Endometrium (tissue), 2 donors: ENCODE data around the gene PPIB.
"Not testable (repeated sequence)": the region's sequence is repeated elsewhere in the genome, so short reads cannot be mapped to it uniquely, and the experiment has no call there.

Source experiments
- FAIRE-seq: peaks from 2 replicates; lab custom pipeline; 2012; peaks lifted over from hg19 to GRCh38; lab: Jason Lieb, UNC
- donor health status: control.
- donor health status: control.

Gene PPIB

DNA sequence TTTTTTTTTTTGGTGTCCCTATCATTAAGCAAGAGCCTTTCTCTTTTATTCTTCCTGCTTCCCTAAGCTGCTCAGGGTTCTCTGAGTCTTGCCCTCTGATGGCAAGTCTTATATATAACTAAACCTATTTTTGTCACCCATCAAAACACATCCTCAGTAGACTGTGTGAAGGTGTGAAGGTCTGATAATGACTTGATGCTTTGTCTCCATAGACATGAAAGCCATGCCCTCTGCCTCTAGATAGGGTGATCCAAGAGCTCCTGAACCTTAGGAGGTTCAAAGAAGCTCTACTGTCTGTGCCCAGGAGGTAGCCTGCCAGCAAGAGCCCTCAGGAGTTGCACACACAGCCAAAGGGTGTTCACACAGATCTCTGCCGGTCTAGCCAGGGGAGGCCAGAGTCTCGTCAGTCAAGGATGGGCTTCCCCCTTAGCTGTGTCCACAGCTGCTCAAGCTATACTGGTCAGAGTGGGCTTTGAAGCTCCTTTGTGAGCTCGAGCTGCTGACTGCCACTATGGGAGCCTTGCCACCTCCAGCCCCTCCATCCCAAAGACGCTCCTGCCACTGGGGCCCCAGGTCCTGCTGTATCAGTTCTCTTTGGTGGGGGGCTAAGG lies 24.4 kb downstream of the PPIB start:
- FAIRE-seq, result no peak

- no peak for FAIRE-seq
These were observed 25.5 kb downstream of the PPIB start for GRCh38 chr15:64137226-64137833.

GRCh38 chr15:64136347-64136746 lies 26.5 kb downstream of the PPIB start:
- FAIRE-seq, result no peak

DNA sequence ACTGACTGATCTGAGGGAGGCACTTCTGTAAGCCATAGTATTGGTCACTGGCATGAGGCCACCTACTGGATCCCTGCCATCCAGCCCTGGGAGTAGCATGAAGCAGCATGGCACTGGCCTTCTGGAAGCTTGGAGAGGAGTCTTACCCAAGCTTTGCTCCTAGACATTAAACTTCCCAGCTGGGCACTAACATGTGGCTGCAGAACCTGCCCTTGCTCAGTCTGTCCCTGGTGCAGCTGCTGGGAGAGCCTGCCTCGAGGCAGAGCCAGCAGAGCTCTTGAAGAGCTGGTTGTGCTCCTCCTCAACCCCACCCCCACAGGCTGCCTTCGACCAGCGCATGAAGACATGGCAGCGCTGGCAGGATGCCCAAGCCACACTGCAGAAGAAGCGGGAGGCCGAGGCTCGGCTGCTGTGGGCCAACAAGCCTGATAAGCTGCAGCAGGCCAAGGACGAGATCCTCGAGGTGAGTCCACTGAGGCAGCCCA lies 28.4 kb downstream of the PPIB start:
- no peak for FAIRE-seq

DNA sequence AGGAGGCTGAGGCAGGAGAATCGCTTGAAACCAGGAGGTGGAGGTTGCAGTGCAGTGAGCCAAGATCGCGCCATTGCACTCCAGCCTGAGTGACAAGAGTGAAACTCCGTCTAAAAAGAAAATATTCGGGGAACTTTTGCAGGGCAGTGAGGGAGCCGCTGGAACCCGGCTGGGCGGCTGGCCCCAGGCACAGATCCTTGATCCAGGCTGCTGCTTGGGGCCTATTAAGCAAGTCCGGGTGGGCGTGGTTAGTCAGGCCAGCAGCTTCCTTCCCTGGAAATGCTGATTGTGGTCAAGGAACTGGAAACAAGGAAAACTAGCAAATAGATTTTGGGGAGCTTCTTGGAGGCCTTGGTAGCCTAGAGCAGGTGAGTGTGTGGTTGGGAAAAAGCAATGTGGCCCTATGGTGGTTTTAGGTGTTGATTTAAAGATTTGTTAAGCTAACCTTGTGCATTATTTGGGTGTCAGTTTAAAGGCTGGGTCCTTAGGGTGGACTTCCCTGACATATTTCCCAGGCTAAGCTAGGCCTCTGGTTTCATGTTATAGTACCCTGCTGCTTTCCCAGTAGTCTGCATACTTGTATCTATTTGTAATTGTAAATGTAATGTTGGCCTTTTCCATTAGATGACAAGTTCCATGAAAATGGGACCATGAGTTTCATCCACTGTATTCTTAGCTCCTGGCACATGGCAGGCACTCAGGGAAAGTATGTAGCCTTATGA lies 29.0 kb downstream of the PPIB start:
- no peak for FAIRE-seq

DNA sequence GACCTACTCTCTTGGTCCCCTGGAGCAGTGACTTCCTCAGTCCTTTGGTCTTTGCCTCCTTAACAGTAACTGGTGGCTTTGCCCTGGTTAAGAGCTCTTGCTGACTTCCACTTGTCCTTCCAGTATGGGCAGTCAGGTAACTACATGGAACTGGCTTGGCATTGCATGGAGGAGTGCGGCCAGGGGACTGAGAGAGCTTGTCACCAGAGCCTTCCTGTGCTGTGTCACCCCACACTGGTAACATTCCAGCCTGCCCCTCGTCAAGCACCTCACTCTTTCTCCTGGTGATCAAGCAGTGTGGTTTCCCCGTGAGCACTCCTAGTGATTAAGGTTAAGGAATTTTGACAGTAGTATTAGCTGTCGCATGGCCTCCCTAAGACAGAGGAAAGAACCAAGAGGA lies 30.6 kb downstream of the PPIB start:
- FAIRE-seq, result no peak

GRCh38 chr15:64131547-64131946 lies 31.3 kb downstream of the PPIB start:
- no peak for FAIRE-seq

DNA sequence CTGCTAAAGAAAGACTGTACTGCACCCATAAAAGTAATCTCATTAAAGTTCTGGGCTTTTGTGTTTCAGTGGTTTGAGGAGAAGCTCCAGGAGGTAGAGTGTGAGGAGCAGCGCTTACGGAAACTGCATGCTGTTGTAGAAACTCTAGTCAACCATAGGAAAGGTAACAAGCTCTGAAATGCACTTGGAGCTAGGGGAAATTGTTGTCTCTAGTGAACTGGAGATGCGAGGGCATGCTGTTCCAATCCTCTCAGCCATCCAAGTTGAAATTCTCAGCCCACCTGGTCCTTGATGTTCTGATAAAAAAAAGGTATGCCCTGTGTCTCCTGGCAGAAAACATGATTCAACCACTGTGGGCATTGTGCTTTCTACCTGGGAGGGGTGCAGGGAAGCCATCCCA lies 32.7 kb downstream of the PPIB start:
- FAIRE-seq, result no peak

GRCh38 chr15:64127521-64128270 lies 35.1 kb downstream of the PPIB start:
- FAIRE-seq, result no peak

DNA sequence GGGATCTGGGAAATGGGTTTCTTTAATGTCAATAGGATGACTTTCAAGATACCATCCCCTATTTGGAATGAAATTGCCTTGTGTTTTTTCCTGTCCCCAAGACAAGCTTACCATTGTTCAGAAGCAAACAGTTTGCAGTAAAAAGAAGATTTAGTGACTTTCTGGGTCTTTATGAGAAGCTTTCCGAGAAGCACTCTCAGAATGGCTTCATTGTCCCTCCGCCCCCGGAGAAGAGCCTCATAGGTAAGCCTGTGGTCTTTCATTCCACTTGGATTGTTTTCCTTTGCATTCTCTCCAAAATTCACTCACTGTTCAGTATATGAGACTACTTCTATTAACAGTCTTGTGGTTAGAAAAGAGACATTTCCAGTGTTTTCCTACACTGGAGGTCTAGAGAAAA lies 36.8 kb downstream of the PPIB start:
- FAIRE-seq, result no peak

DNA sequence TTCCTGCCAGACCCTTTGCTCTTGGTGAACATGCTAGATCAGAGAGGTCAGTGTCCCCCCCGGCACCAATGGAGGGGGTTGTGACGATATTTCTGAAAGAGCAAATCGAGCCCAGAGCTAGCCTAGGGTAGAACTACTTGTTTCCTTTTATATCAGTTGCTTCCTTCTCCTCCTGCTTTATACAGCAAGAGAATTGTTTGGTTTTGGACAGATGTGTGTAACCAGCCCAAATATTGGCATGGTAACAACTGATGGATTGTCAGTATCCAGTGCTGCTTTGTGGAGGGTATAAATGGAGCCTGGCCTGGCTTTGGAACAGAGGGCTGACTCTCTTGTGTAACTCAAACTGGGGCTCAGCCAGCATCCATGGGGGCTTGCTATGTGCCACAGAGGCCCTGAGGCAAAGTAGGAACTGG lies 39.9 kb downstream of the PPIB start:
- FAIRE-seq, result no peak

- FAIRE-seq, result no peak
These were observed 40.4 kb downstream of the PPIB start for GRCh38 chr15:64122444-64122843.

DNA sequence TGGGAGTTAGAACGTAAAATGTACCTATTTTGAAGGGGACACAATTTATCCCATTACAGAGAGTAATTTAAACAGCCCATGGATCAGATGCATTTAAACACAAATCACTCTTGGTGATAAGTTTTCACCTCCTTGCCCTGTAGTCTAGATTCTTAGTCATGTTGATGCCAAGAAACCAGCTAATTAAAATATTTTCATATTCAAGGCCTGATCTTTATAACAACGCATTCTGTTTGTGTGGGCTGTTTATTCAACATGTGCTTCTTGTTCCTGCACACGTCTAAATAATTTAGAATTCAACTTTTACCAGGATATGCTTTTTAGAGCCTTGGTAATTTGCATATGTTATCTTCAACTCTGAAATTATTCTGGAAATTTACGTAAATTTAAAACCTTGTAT lies 41.2 kb downstream of the PPIB start:
- FAIRE-seq, result no peak

DNA sequence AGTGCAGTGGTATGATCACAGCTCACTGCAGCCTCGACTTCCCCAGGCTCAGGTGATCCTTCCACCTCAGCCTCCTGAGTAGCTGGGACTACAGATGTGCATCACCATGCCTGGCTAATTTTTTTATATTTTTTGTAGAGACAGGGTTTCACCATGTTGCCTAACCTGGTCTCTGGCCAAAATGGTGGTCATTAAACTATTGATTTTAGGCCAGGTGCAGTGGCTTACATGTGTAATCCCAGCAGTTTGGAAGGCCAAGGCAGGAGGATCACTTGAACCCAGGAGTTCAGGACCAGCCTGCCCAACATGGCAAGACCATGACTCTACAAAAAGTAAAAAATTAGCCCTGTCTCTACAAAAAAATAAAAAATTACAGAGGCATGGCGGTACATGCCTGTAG lies 42.5 kb downstream of the PPIB start:
- not testable (repeated sequence) for FAIRE-seq

GRCh38 chr15:64117759-64118487 lies 44.9 kb downstream of the PPIB start:
- no peak for FAIRE-seq

- no peak for FAIRE-seq
These were observed 49.9 kb downstream of the PPIB start for GRCh38 chr15:64112904-64113303.

- FAIRE-seq, result no peak
These were observed 50.6 kb downstream of the PPIB start for GRCh38 chr15:64112073-64112772.

DNA sequence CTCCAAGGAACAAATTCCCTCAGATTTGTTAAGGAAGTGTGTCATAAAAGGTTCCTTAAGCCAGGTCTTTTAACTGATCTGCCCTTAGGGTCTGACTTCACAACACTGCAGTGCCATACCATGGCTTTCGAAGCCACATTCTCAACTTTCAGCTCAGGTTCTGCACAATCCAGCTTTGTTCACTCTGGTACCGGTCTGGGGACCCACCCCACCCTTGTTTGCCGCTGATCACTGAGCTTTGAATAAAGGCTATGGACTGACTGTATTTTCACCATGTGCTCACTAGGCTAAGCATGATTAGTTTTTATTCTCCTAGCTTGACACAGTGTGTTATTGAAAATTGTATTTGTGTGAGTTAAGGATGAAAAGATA lies 51.2 kb downstream of the PPIB start:
- no peak for FAIRE-seq

- FAIRE-seq, result no peak
These were observed 51.7 kb downstream of the PPIB start for GRCh38 chr15:64110950-64111678.

DNA sequence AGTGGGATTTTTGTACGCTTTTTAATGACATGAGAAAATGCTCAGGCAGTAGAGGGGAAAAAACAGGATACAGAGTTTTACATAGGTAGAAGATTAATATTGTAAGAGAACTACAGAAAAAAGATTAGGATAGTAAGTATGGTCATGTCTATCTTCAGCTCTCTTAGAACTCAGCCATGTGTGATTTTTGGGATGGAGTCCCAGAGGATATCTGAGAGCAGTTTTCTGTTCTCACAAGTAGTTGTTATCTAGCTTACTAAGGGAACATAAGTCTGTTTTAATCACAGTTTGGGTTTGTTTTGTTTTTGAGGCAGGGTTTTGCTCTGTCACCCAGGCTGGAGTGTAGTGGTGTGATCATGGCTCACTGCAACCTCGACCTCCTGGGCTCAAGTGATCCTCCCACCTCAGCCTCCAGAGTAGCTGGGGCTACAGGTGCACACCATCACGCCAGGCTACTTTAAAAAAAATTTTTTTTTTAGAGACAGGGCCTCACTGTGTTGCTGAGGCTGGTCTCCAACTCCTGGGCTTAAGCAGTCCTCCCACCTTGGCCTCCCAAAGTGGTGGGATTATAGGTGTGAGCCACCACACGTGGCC lies 52.6 kb downstream of the PPIB start:
- not testable (repeated sequence) for FAIRE-seq
